Umbilical cord (tissue), 2 donors: ENCODE data around the gene KCTD1. TPM values are rescaled to one million over a fixed set of nuclear protein-coding genes. Genes with fewer than 3 reads are reported as not detected.
A peak's percentile ranks its signal among the peaks of the same experiment; 100 is the strongest.

ENCODE experiments used
- DNase-seq: peaks from one replicate; pipeline ENCODE4 v3.0.0-alpha.2; 2015; ENCODE audit warnings: low spot score
- total RNA-seq: library from RNA; depleted of rRNA; stranded (reverse); fragments of >200 nt; gene quantifications from one replicate; pipeline ENCODE4 v1.2.3, GENCODE V29; 2014; ENCODE audit warnings: low replicate concordance; ENCODE audit not compliant: insufficient read depth

The KCTD1 gene
- total RNA-seq, 1 donor from 2014 or later = 6.0 TPM

DNA sequence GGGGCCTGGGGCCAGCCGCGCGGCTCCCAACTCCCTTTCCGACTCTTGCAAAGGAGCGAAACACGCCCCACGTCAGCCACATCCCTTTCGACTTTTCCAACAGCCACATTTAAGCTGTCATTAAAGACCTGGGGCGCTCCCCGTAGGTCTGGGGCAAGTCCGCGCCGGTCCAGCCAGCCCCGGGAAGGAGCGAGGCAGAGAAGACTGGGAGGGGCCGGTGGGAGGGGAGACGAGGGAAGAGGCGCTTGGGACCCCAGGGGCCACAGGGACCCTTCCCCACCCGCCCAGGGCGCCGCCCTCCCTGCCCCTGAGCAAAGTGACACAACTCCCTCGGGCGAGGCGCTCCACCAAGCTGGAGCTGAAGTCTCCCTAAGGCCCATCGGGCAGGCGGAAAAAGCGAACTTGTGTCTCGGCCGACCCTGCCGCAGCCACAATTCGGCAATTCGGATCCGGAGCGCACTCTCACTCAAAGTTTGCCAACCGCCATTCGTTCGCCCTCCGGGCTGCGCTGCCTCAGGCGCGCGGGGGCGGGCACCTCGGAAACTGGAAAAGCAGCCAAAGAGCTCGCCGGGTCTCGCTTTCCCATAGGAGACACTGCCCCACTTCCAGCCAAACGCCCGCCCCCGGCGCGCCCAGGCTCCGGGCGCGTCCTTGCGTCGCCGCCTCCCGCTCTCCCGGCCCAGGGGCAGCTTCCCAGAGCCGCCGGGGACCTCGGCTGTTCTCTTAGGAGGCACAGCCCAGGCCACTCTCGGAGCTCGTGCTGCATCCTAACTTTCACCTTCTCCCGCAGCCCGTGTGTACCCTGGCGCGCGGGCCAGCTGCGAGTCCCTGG is 1.1 kb upstream of the KCTD1 start:
- peak; percentile 62 for DNase-seq

DNA sequence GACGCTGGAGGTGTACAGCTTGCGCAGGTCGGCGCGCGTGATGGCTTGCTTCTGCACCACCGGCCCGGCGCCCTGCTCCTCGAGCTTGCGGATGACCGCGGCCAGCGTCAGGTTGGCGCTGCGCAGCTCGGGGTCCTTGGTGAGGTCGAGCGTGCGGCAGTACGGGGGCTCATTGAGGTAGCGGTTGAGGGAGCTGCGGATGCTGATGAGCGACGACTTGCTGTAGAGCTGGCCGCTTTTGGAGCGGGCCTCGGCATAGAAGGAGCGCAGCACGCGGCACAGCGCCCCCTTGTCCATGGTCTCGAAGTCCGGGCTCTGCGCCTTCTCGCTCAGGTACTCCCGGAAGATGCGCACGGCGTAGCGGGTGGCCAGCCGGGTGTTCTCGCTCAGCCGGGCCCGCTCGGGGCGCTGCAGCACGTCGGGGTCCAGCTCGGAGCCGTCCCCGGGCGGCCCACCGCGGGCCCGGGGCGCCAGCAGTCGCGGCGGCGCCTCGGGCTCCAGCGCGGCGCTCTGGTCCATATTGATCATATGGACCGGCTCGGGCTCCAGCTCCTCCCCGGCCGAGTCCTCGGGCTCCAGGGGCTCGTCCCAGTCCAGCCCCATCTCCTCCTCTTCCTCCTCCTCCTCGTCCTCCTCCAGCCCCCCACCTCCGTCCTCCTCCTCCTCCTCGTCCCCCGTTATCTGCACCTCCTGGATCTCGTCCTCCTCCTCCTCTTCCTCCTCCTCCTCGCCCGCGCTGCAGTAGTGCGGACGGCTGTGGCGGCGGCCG is 523 bp downstream of the KCTD1 start:
- DNase-seq = peak; percentile 78

DNA sequence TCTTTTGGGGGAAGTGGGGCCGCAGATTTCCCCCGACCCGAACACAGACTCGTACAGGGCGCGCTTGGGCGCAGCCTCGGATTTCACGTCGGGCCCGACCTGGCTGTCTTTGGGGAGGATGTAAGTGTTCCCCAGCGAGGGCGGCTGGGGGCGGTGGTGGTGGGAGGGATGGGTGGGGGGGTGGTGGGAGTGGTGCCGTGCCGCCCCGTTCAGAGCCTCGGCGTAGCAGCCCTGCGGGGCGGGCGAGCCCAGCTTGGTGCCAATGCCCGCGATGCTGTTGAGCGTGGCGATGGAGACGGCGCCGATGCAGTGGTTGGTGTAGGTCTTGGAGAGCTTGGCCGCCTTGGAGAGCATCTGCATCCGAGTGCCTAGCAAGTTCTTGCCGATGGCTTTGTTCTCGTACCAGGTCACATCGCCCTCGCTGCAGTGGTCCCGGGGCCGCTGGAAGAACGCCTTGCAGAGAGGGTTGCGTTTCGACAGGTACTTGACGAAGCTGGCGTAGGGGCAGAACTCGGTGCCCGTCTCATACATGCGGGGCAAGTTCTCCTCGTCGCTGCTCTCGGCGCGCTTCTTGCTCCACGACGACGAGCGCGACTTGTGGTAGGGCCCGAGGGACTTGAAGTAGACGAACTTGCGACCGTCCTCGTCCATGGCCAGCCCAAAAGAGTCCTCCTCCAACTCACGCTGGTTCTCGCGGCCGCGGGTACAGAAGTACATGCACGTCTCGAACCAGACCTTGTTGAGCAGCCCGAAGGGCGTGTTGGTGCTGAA is 1.3 kb downstream of the KCTD1 start:
- no peak for DNase-seq

DNA sequence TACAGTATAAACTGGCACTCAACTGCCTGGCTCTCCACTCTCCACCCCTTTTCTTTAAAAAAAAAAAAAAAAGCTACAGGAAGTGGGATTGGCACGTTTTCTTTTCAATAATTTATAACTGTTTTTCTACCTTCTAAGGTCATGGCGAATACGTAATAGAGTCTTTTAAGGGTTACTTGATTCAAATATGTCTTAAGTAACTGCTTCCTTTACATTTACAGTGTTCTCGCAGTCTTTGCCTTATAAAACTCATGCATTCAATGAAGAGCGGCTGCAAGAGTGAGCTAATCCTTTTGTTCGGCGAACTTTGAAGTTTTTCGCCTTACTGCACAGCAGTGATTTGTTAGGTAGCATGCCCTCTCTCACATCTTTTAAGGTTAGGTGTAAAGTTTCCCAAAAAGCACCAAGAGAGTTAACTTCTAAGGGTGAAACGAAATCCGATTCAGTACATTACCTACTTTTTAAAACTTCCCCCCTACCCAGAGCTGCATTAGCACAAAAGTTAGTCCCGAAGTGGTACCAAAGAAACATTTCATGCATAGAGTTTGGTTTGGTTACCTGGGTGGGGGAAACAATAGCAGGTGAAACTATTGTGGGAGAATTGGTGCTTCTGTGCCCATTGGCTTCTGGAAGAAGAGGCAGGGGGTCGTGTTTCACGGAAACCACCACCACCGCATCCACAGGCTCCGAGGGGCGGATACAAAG is 2.0 kb downstream of the KCTD1 start:
- DNase-seq = no peak

DNA sequence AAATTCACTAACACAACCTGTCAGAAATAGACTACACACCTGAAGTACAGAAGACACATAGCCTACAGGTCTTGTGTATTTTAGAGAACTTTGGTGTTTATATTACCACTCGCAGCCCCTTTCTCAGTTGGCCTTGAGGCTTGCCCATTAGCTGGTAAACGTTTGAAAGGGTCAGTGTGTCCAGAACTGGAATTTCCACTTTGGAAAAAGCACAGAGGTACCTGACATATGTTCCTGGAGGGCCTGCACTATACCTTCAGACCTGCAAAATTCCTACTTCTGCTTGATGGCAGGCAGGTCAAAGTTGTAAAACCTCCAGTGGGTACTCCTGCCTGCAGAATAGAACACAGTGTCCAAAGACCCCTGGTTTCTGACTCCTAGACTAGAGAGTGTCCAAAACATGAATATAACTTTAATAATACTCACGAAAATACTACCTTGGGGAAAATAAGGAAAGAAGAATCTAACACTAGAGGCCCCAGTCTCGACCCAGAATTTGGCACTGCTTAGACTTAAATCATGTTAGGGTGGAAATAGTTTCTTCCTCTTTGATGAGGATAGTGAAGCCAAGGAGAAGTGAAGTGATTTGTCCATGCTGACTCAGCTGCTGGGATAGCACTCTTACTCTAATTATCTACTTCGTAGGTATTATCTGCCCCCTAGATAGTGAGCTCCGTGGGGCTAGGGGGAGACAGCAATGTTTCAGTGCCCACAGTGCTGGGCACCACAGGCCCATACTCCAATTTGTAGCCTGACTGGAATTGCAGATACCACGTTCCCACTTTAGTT is 2.8 kb downstream of the KCTD1 start:
- DNase-seq = no peak

DNA sequence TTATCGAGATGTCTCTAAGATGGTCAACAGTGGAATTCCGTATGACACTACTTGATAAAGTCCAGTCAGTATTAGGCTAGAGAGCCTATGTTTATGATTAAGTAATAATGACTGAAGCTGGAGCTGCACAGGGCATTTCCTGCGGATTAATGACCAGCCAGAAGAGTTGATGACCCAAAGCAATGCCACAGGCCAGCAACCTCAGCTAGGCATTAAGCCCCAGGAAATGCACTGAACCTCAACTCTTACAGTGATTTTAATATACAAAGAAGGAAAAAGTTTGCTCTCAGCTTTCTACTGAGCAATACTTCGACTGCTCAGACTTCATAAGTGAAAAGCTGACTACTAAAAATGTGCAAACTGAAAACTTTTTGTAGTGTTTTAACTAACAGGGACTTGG is 3.9 kb downstream of the KCTD1 start:
- DNase-seq = no peak

DNA sequence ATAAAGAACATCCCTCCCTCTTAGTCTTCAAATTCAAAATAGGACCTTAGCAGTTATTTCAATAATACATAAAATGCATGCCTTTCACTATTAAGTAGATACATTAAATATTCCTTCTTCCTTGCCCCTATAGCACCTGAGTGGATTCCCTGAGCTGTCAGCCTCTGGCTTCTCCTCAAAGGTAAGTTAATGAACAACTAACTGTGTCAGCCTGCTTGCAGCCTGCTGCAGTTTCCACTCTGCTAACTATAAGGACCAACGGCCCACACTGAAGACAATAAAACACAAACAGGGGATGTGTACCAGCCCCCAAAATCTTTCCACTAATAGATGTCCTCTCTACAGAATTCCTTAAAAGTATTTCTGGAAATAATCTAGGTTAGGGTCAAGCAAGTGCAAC is 5.0 kb downstream of the KCTD1 start:
- DNase-seq = no peak

DNA sequence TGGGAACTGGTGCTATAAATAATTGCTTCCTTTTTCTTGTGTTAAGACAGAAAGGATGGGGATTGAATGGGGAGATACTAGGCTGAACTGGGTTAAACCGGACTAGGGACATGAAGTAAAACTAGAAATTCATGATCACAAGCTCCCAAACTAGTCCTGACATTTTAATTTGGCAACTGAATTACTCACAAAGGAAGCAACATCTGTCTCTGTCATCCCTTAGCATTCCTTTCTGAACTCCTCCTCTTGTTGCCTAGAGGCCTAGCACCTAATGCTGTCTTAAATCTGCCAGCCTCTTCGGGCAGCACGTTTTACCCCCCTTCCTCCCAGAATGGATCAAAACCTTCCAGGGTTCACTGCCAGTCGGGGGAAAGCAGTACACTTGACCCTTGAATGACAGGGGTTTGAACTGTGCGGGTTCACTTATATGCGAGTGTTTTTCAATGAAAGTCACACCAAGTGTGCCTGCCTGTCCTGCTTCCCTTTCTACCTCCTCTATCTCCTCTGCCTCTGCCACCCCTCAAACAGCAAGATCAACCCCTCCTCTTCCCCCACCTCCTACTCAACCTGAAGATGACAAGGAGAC is 8.2 kb downstream of the KCTD1 start:
- DNase-seq = peak; percentile 57

DNA sequence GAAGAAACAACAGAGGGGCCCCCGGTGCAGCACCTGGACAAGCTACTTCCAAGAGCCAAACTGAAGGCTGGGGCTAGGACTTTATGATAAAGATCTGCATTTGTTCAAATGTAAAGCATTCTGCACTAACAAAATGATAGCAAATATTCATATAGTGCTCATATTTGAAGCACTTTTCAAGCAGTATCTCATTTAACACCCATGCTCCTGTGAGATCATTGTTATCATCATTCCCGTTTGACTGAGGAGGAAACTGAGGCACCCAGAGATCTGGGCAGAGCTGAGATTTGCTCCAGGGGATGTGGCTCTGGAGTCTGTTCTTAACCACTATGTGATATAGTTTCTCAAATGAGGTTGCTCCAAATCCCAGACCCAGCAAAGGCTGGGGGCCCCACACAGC is 9.8 kb downstream of the KCTD1 start:
- DNase-seq = no peak

DNA sequence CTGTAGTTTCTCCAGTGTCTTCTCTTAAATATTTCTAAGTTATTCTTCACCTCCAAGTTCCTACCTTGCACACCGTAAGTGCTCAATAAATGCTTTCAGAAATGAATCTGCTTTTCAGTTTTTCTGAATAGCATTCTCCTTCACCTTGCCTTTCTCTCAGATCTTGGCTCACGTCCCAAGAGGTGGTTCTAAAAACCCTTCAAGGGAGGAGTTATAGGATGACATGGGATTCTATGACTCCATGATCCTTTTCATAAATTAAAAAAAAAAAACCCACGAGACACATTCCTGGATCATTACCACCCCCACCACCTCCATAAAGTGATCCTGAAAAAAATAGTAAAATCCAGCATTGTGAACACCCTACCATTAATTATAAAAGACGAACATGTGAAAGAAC is 11.7 kb downstream of the KCTD1 start:
- no peak for DNase-seq

DNA sequence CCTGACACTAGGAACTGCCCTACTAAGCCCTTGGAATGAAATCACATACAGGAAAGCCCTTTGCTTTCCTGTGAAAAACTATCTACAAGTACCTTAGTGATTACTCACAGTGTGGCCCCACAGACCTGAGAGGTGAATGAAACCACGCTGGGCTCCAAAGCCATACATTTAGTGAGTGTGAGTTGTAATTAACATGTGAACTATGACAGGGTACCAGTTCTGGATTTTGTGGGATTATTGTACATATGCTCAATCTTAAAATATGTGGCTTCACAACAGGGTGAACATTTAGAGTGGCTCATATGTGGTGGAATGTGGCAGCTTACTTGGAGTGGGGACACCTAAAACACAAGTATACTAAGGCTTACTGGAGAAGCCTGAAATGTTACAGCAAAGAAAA is 12.3 kb downstream of the KCTD1 start:
- no peak for DNase-seq

DNA sequence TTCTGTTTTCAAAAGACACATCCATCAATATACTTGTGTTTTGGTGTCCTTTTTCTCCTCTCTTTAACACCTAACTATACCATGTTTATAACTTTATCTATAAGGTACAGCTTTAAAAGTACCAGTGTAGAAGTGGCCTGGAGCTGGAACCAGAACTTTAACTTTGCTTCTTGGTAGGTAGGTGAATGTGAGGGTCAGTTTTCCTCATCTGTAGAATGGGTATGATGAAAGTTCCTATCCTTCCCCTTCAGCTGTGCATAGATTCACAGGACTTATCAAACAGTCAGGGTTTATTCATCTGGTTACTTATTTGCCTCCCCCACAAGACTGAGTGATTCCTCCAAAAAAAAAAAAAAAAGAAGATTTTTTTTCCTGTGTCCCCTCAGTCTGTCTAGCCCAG is 12.7 kb downstream of the KCTD1 start:
- no peak for DNase-seq

DNA sequence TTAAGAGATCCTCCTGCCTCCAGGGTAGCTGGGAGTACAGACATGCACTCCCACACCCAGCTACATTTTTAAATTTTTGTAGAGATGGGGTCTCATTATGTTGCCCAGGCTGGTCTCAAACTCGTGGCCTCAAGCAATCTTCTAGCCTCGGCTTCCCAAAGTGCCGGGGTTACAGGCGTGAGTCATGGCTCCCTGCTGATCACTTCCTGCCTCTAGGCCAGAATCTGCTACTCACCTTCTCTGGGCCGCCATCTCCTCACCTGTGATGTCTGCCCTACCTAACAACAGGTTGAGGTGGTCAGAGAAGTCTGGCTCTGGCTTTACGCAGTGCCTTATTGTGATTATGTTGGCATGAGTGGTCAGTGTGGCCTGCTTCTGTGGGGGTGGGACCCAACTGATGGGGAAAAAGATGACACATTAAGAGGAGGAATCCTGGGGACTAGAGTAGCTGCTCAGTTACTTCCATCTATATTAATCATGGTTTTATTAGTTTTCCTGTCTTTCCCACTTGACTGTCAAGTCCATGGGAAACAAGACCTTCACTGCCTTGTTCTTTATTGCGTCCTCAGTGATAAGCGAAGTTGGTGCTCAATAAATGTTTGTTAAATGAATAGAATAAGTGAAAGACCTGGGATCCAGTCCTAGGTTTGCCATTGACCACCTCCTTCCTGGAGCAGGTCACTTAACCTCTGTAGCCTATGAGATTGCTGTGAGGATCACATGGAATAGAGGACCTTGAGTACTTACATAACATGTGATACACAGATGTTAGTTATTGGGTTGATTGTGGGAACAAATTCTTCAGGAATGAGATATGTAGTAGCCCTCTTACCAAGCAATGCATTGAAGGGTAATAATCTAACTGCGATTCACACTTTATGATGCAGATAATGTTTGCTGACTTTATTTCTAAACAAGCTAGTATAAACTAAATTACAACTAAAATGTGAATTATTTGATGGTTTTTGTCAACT is 15.7 kb downstream of the KCTD1 start:
- no peak for DNase-seq

DNA sequence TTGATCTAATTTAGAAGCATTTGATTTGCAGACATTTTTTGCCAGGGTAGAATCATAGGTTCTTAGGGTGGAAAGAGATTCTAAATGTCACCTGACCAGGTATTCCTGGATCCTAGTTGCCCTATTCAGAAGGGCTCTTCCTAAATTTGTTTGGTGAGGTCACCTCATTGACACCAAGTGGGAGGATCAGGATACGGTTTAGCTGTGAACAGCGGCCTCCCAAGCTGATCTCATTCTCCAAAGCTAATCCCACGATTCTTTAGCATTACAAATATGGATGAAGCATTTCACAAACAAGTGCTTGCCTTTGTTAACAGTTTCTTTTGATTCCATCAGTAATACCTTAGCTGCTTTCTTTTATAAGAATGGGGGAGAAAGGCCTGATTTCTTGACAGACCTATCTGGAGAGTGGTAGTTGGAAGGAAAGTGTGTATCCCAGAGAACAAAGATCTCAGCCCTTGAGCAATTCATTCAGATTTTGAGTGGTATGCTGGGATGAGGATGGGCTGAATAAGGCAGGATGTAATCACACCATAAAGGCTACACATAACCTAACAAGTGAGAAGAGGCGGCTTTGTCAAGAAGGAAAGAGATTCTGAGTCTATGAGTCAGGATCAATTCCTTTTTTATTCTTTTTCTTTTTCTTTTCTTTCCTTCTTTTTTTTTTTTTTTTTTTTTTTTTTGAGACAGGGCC is 16.6 kb downstream of the KCTD1 start:
- no peak for DNase-seq

DNA sequence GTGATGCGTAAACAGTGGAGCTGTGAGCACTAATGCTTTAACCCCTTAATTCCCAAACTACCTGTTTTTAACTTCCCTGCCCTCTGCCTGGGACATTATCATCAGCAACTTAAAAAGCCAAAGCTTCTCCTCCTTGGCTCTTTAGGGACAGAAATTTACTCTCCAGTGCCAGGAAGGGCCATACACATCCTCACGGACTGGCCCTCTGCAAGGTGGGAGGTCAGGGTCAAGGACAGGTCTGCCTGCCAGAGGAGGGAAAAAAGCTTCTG is 21.5 kb downstream of the KCTD1 start:
- DNase-seq = no peak

DNA sequence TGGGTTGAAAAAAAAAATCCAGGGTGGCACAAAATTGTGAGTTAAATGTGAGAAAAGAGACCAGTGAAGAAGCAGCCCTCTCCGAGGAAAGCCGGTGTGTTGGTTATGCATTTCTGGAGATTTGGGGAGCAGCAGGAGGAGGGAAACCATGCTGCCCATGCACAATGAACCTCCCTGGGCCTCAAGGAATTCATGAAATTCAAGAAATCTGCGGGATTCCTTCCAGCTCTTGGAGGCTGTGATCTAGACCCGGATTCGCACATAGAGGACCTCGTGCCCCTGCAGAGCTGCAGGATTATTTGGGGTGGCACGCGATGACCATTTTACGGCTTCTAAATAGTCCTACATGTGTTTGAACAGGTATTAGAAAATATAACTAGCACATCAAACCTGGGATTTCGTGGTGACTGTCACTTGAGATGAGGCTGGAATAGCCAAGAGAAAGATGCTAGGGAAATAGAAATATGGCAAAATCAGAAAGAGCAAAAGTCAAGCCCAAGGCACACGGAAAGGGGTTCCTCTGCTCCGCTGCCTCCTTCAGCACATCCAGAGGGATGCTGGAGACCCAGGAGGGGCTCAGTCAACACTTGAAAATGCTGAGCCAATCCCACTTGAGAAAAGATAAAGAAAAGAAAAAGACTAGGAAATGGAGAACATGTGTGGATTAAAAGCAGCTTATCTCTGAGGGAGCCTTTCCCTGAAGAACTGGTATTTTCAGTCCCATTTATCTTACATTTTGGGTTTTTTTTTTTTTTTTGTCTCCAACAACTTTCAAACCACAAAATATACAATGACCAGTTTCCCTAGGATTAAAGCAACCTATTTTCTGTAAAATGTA is 22.0 kb downstream of the KCTD1 start:
- DNase-seq = peak; percentile 45

DNA sequence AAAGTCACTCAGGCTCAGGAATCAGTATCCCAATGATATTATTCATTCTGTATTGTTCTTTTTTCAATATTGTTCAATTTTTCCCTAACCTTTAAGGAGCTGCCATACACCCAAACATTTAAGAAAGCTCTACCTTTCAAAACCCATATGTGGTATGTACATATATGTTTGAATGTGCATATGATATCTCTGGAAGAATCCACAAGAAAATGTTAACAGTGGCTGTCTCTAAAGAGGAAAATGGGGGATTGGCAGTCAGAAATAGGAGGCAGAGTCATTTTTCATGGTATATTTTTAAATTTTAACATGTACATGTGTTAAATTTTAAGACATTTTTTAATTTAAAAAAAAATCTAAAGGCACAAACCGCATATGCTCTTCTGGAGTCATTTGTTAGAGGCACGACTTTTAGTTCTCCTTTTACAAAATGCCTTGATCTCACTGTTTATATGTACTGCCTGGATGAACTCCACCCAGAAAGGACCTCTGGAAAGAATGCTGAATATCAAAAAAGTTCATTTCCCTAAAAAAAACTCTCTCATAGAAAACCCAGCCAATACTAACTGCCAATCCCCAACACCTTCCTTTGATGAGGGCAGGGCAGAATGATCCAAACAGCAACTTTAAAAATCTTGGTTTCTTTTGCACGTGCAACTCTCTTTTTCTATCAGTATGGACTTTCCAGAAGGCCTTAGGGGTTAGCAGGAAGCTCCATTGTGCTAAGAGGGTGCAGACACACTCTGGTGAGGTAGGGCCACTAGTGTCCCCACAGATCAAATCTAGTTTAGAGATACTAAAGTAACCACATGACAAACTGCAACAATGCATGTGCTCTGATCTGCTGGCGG is 23.6 kb downstream of the KCTD1 start:
- DNase-seq = no peak
